Activated CD8-positive, alpha-beta memory T cell treated with anti-CD3 and anti-CD28 coated beads, Interleukin-2, amount 50 U/mL, for 24 hours (primary cell): ENCODE measurements around the gene CHRNB4.
"Not testable (repeated sequence)": the region's sequence is repeated elsewhere in the genome, so short reads cannot be mapped to it uniquely, and the experiment has no call there.

ENCODE experiments used
- DNase-seq: peaks from one replicate; pipeline ENCODE4 v3.0.0-alpha.2; 2020; ENCODE audit errors: extremely low read depth

CHRNB4 gene, protein sequence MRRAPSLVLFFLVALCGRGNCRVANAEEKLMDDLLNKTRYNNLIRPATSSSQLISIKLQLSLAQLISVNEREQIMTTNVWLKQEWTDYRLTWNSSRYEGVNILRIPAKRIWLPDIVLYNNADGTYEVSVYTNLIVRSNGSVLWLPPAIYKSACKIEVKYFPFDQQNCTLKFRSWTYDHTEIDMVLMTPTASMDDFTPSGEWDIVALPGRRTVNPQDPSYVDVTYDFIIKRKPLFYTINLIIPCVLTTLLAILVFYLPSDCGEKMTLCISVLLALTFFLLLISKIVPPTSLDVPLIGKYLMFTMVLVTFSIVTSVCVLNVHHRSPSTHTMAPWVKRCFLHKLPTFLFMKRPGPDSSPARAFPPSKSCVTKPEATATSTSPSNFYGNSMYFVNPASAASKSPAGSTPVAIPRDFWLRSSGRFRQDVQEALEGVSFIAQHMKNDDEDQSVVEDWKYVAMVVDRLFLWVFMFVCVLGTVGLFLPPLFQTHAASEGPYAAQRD

DNA sequence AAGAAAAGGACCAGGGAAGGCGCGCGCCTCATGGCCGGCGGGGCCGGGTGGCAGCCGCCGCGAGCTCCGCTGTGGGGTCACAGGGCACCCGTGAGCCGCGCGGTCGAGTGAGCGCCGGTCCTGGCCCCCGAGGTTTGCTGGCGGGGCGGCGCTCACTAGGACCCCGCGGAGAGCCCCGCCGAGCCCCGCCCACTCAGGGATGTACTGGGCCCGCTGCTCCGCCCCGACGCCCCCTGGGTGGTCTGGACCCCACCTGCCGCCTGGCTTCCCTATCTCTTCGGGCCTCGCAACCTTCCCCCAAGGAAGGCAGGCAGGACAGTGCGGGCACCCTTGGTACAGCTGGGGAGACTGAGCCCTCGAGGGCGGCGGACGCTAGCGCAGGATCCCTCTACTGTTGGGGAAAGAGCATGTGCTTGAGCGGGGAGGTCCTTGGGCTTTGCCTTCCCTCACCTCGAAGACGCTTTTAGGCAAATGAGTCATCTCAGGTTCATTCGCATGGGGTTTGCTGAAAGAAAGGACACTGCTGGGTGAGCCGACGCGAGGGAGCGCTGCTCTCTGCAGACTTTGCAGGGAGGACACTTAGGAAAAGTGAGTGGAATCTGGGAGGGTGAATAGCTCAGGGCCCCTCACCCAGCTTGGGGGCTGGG, at the start of gene CHRNB4:
CHRNB4 (minus strand) TSS at position 109 of the 647 bp plus-strand sequence; CDS start at position 32, 77 bp downstream.
- no peak for DNase-seq

- DNase-seq = no peak
These were observed 48.6 kb upstream of the CHRNB4 start for GRCh38 chr15:78689626-78690025.

- no peak for DNase-seq
These were observed 44.9 kb upstream of the CHRNB4 start for GRCh38 chr15:78685925-78686324.

DNA sequence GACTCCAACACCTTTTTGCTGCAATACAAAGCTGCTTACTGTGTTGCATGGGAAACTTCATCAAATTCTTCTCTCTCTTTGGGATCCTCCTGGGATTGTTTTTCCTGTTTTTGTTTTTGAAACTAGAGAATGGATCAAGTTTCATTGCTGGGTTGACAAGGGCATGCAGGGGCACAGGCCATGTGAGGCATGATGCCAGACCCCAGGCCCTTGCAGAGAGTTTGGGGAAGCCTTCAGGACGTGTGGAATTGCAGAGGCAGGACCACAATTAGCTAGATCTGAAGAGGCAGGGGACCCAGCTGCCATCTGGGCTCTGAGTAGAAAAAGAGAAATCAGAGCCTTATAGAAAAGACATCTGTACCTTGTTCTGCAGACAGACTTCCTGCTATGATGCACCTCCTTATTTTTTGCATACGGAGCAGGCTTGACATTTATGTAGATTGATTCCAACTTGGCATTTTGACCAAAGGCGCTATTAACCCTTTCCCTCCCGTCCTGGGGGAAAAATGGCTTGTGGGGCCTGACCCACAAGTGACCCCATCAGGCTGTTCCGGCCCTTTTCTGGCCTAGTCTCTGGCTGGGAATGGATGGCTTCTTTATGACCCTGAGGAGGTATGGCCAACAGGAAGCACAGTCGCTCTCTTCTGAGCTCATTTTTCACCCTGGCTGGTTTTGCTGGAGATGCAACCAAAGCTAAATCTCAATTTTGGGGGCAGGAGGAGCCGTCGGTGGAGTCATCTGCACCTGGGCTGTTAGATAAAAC, 44.3 kb upstream of the CHRNB4 start:
- no peak for DNase-seq

DNA sequence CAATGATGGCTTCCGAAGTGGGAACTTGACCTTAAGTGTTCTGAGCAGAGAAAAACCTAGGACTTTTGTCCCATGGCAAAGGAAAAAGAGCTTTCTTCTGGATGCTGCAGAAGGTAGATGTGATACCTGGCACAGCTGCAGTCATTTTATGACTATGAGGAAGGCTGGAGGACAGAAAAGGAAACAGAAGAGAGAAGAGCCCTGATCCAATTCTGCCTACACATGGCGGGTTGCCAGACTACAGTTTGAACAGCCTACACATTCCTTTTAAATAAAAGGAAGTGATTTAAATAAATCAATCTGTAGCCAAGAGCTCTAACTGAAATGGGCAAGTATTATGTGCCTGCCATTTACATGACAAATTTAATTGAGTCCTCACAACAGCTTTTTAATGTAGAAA, 43.6 kb upstream of the CHRNB4 start:
- no peak for DNase-seq

DNA sequence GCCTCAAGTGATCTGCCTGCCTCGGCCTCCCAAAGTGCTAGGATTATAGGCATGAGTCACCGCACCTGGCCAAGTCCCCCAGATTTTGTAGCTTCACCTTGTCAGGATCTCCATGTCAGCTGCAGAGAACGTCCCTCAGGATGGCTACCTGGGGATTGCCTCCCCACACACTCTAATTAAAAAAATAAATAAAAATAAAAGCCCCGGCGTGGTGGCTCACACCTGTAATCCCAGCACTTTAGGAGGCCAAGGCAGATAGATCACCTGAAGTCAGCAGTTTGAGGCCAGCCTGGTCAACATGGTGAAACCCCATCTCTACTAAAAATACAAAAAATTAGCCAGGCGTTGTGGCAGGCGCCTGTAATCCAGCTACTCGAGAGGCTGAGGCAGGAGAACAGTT, 42.6 kb upstream of the CHRNB4 start:
- DNase-seq = not testable (repeated sequence)

DNA sequence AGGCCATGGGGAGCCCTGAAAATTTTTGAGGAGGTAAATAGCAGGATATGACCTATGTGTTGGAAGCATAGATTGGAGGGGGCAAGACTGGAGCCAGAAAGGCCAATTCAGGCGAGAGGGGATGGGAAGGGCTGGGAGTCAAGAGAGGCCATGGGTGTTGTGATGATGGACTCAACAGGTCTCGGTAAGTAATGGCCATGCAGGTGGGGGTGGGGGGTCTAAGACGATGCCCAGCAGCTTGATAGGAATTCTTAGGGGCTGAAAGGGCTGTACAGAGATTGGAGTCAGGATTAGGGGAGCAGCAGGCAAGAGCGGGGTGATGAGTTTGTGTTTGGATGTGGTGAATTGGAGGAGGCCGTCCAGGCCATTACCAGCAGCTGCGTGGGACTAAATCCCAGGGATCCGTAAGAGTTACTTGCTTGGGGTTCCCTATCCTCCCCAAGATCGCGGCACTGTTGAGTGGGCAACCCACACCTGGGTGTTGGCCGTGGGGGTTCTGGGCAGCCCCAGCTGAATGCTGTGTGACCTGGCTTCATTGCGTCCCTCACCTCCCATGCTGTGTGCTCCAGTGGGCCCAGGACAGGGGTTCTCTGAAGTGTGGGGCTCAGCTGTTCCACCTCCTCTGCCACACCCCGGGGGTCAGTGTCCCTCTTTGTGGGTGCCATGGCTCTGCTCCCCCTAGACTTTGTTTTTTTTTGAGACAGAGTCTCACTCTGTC, 41.8 kb upstream of the CHRNB4 start:
- no peak for DNase-seq

GRCh38 chr15:78682004-78682651, 41.1 kb upstream of the CHRNB4 start:
- DNase-seq = no peak

GRCh38 chr15:78681281-78682003, 40.4 kb upstream of the CHRNB4 start:
- DNase-seq = no peak

- DNase-seq = no peak
These were observed 39.5 kb upstream of the CHRNB4 start for GRCh38 chr15:78680431-78681075.

- no peak for DNase-seq
These were observed 38.1 kb upstream of the CHRNB4 start for GRCh38 chr15:78679089-78679511.

DNA sequence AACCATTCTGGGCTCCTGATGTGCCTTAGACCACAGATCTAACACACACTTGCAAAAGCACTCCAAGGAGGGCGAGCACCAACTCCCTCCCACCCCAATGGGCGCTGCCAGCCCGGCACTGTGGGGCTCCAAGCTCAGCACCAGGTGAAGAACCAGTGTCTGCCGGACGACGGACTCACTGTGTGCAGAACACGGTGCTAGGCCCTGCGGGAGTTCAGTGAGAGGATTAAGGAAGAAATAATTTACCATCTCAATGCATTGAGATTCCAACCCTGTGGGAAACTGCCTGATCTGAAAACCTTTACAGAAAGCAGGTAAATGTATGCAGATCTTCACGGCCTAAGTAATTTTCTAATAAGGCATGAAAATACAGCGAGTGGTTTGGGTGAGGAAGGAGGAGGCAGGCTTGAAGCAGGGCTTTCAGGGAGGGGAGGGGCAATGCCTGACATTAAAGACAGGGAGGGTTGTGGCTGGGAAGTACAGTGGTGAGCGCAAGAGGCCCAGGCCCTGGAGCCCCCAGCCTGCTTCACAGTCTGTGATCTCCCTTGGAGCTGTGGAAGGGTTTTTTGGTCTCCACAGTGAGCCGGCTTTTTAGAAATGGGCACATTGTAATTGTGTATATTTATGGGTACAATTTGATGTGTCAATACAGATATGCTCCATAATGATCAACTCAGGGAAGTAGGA, 35.6 kb upstream of the CHRNB4 start:
- no peak for DNase-seq

DNA sequence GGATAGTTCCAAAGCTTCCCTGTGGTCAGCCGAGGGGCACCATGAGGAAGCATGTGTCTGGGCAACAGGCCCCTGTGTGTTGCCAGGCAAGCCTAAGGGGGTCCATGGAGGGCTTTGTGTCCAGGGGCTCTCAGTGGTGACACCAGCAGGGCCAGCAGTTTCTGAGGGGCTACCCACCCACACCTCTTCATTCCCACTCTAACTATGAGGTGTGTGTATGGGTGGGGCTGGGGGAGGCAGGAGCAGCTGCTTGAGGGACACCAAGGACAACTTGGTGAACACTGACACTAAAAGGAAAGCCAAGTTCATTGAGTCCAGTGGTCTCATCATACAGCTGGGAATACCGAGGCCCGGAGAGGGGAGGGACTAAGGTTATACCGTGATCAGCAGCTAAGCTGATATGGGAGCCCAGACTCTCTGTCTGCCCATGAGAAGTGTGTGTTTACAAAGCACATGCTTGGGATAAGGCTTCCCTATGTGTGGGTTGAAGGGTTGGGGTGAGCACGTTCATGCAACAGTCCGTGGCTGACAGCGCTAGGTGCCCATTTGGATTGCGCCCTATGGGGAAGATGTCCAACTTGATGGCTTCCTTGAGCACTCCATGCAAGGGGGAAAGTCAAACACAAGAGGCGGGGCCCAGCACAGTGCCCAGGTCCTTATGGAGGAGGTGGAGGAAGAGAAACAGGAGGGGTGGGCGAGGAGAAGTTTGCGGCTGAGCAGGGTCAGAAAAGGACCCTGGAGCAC, 34.8 kb upstream of the CHRNB4 start:
- no peak for DNase-seq

DNA sequence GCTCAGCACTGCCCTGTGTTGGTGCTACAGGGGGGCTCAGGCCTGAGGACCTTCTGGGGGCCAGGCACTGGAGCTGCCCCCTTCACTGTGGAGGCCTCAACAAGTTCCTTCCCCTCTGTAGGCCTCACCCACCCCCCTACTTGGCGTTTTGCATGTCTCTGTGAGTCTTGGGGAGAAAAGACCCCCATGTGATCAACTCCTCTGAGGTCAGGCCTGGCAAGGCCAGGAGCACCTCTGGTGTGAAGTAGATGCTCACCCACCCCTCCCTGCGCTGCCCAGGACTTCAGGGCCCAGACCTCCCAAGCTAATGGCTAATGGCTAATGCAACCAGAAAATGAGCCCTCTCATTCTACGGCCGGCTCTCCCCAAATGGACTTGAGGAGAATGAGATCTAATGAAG, 34.2 kb upstream of the CHRNB4 start:
- DNase-seq = no peak

- DNase-seq = no peak
These were observed 33.0 kb upstream of the CHRNB4 start for GRCh38 chr15:78673917-78674444.

DNA sequence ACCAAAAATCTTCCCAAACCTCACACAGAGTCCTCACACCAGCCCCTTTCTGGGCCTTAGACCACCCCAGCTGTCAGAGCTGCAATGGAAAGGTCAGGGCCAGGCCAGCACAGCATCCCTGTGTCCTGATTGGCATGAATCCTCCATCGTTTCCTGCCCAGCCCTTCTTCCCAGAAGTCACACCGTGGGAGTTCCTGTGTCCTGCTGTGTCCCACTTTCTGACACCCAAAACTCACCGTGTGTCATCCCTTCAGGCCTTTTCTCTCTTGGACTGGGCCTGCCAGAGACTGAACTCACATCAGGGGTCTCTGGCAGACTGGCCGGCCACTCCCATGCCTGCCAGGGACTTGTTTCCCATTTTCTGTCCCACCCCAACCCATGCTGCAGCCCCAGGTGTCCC, 32.5 kb upstream of the CHRNB4 start:
- no peak for DNase-seq

- DNase-seq = no peak
These were observed 31.4 kb upstream of the CHRNB4 start for GRCh38 chr15:78672285-78673014.
